Measurements from ENCODE around the gene MFAP5. TPM values are rescaled to one million over a fixed set of nuclear protein-coding genes. Genes with fewer than 3 reads are reported as not detected.

MFAP5 gene
- total RNA-seq, 1 donor from 2014 or later = 55.8 TPM

- intact Hi-C loops (cut with micrococcal nuclease) = no loop called here
- Histone ChIP-seq H3K4me3 (no peak overlapping the region), H3K27me3 (ENCODE audit: low read depth) (peaks cover 41% of the 10 kb centered on the region), H3K9me3 (replicated peaks) (no peaks in the 10 kb centered on the region), H3K4me1 (no peaks in the 10 kb centered on the region), H3K36me3 (no peaks in the 10 kb centered on the region), H3K27ac (replicated peaks) (no peak overlapping the region)
- no peak for TF ChIP-seq CTCF (IDR thresholded peaks at IDR 0.05; ENCODE audit: borderline replicate concordance)
- DNase-seq = no peak
Measured at GRCh38 chr12:8603286-8603685, 59.3 kb downstream of the MFAP5 start.

- H3K4me1 ChIP-seq = no peaks in the 10 kb centered on the region
- no peaks in the 10 kb centered on the region for H3K36me3 ChIP-seq
- no peak for TF ChIP-seq CTCF (IDR thresholded peaks at IDR 0.05; ENCODE audit: borderline replicate concordance)
- H3K4me3 ChIP-seq = no peak overlapping the region
- H3K27ac ChIP-seq (replicated peaks) = no peak overlapping the region
- DNase-seq = no peak
- no peaks in the 10 kb centered on the region for H3K9me3 ChIP-seq (replicated peaks)
- intact Hi-C loops (cut with micrococcal nuclease) = no loop called here
- peaks cover 7% of the 10 kb centered on the region for H3K27me3 ChIP-seq (ENCODE audit: low read depth)
Measured at GRCh38 chr12:8596561-8596960, 66.1 kb downstream of the MFAP5 start.

Other genes starting within 250 kb of the MFAP5 start
- not detected for gene CLEC6A, start 206.9 kb downstream of the MFAP5 start, total RNA-seq
- not detected for gene CLEC4D, start 149.3 kb downstream of the MFAP5 start, total RNA-seq
- 0.19 TPM for gene CLEC4E, start 121.9 kb downstream of the MFAP5 start, total RNA-seq
- gene AICDA, start 50.0 kb downstream of the MFAP5 start, total RNA-seq = not detected
- 14.0 TPM for gene RIMKLB, start 35.2 kb upstream of the MFAP5 start, total RNA-seq
- not detected for gene A2ML1, start 159.8 kb upstream of the MFAP5 start, total RNA-seq